ENCODE data around the gene ZNF396.

The ZNF396 gene

DNA sequence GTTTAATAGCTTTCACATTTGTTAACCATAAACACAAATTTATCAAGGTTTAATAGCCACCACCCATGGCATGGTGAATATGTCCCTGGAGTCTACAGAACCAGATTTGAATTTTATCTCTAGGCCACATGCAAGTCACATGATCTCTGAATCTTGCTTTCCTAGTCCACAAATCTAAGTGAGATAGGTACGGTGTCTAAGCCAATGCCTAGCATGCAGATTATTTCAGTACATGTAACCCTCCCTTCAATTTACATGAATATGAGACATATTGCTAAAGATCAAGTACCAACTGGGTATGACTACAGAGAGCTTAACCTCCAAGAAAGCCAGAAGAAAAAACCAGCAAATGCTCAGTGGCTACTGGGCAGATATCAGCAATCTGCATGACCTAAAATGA lies 42.9 kb downstream of the ZNF396 start:
- DNase-seq (ENCODE audit: low read depth), result no peak
- no peak overlapping the region for H3K4me3 ChIP-seq (ENCODE audit: low read depth, low read length)
- TF ChIP-seq, protein P1, sequence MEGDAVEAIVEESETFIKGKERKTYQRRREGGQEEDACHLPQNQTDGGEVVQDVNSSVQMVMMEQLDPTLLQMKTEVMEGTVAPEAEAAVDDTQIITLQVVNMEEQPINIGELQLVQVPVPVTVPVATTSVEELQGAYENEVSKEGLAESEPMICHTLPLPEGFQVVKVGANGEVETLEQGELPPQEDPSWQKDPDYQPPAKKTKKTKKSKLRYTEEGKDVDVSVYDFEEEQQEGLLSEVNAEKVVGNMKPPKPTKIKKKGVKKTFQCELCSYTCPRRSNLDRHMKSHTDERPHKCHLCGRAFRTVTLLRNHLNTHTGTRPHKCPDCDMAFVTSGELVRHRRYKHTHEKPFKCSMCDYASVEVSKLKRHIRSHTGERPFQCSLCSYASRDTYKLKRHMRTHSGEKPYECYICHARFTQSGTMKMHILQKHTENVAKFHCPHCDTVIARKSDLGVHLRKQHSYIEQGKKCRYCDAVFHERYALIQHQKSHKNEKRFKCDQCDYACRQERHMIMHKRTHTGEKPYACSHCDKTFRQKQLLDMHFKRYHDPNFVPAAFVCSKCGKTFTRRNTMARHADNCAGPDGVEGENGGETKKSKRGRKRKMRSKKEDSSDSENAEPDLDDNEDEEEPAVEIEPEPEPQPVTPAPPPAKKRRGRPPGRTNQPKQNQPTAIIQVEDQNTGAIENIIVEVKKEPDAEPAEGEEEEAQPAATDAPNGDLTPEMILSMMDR (conservative IDR thresholded peaks at IDR 0.05; ENCODE audit: low read depth, low read length), result no peak

DNA sequence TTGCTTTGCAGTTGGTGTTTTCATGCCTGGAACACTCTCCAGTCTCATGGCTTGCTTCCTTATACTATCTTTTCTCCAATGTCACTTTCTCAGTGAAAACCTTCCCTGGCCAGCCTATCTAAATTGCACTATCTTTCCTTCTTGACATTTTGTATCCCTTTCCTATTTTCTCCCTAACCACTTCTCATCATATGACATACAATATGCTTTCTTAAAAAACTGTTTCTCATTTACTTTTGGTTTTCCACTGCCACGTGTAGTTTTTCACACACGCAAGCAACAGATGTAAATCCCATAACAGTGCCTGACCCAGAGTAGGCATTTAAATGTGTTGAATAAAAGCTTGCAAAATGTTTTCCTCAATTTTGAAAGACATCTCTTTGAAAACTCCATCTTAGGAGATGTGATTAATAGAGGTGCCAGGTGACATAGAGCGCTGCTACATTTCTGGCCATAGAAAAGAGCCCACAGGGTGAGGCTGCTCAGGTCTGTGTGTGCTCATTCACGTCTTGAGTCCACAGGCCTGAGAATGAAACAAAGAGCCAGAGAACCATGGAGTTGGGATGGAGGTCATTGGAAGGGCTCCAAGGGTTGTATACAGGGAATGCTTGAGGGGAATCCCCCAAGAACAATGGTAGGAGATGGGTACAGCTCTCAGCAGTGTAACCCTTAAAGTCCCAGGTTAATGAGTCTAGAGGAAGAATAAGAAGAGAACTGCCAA lies 45.6 kb downstream of the ZNF396 start:
- DNase-seq (ENCODE audit: low read depth), result no peak
- TF ChIP-seq, protein P1 (conservative IDR thresholded peaks at IDR 0.05; ENCODE audit: low read depth, low read length), result no peak
- H3K4me3 ChIP-seq (ENCODE audit: low read depth, low read length), result no peak overlapping the region

DNA sequence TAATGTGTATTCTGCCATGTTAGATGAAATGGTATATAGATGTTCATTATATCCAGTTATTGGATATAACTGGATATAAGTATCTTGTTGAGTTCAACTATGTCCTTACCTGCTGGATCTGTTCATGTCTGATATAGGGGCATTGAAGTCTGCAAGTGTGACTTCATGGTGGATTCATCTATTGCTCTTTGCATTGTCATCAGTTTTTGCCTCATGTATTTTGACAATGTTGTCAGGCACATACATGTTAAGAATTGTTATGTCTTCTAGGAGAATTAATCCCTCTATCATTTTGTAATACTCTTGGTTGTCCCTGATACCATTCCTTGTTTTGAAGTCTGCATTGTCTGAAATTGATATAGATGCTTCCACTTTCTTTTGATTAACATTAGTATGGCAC lies 48.3 kb downstream of the ZNF396 start:
- DNase-seq (ENCODE audit: low read depth), result no peak
- no peak overlapping the region for H3K4me3 ChIP-seq (ENCODE audit: low read depth, low read length)
- TF ChIP-seq, protein P1 (conservative IDR thresholded peaks at IDR 0.05; ENCODE audit: low read depth, low read length), result no peak

DNA sequence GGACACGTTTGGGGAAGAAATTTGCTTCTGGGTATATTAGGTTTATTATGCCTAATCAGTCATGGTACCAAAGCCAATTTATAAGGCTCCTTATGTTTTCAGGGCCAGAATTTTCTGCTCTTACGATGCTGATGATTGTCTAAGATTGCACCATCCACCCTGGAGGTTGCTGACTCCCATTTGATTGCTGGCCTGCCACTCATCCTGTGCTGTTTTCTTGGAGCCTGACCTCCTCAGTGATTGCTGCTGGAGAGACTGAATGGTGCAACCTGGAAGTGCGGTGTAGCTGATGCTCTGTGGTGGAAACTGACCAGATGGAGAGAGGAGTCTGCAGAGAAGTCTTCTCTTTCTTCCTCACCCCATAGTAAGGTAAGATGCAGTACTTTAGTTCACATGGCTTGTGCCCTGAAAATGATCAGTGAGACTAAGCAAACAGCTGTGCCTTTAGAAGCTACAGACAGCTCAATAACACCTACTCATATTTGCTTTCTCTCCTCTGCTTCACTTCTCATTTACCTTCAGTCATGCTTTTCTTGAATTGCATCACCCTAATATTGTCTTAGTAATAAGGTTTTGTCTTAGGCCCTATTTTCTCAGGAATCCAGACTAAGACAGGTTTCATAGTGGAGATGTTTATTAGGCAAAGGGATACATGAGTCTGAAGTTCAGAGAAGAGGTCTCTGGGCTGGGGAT lies 50.3 kb downstream of the ZNF396 start:
- no peak overlapping the region for H3K4me3 ChIP-seq (ENCODE audit: low read depth, low read length)
- no peak for DNase-seq (ENCODE audit: low read depth)
- TF ChIP-seq, protein P1 (conservative IDR thresholded peaks at IDR 0.05; ENCODE audit: low read depth, low read length), result no peak

DNA sequence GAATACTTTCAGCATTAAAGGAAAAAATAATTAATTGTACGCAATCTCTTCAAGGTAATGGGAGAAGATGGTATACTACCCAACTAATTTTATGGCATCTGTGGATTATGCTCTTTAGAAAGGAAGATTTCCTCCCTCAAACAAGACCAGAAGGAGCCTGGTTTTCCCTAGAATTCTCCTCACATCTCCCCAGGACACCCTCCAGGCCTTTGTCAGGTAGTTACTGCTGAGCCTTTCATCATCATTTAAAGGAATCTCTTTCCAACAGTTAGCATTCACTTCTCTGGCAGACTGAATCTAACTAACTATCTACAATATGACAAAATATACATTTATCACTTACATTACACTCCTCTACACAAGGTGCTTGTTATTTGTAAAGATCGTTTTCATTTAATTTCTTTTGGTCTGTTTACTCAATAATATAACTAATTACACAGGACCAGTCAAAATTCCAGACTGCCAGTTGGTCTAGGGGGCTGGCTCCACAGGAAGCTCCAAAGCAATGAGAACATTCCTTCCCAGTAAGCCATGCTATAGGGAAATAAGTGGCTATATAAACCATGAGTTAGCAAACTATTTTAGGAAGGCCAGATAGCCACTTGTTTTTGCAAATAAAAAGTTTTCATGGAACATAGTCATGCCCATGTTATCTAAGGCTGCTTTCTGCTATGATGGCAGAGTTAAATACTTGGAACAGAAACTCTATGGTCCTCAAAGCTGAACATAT lies 52.0 kb downstream of the ZNF396 start:
- no peak overlapping the region for H3K4me3 ChIP-seq (ENCODE audit: low read depth, low read length)
- TF ChIP-seq, protein P1 (conservative IDR thresholded peaks at IDR 0.05; ENCODE audit: low read depth, low read length), result no peak
- DNase-seq (ENCODE audit: low read depth), result peak; percentile 12

DNA sequence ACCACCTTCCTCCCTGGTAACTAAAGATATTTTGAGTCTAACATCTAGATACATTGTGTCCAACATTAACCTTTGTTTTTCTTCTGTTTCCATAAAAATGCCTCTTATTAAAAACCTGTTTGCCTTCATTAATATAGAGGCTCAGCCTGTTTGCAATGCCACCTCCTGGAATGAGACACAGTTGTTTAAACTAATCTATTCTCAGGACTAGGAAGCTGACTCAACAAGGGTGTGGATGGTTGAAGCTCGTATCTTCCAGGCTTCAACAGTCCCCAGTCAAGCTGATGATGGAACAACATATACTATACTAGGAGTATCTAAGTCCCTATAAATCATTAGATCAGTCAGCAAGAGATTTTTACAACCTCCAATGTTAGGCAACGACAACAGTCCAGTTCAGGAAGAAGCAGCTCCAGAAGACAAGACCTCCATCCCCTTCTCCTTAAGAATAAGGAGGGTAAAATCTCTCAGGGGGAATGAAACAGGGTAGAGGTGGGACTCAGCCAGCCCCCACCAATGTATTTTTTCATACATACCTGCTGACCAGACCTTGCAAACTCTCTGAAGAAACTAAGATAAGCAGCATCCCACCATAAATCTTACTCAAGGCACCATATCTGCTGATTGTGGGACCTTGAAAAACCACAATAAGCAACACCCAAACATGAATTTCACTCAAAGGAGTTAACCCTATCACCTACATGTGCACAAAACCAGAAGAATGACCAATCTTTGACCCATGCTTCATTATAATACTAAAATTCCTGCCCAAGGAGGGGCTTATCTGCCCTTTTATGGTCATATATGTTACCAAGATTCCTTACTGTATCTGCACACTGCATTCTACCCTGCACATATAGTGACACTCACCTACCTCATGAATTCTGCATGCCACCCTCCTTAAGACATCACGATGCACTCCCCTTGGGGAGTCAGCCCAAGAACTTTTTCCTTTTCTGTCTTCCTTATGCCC lies 54.4 kb downstream of the ZNF396 start:
- DNase-seq (ENCODE audit: low read depth), result no peak
- H3K4me3 ChIP-seq (ENCODE audit: low read depth, low read length), result no peak overlapping the region
- TF ChIP-seq, protein P1 (conservative IDR thresholded peaks at IDR 0.05; ENCODE audit: low read depth, low read length), result no peak

Data from choroid plexus epithelial cell (primary cell).